Kasumi-1 (cell line): ENCODE data around the gene PLGLB1.
"Not testable (repeated sequence)": the region's sequence is repeated elsewhere in the genome, so short reads cannot be mapped to it uniquely, and the experiment has no call there.

ENCODE experiments used
- DNase-seq, 2 experiments: peaks; one replicate each; lab custom pipeline; 2025; lab: John Stamatoyannopoulos, UW

PLGLB1 gene

DNA sequence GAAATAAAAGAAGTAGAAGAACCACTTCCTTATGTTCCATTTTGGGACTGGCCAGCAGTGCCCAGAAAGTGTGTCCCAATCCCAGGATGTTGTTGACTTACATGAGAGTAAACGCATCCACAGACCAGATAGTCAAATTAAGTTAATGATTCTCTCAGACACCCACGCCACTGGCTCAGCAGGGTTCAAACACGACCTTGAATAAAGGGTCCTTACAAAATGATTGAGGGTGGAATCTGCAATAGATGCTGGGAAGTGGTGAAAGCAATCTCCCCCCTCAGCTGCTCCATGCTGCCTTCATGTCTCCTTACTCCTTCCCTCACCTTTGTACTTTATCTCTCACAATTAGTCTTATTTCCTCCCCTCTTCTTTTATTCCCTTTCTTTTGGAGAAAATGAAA, at the start of gene PLGLB1:
PLGLB1 (minus strand) TSS at position 101 of the 400 bp plus-strand sequence; CDS start at position 40, 61 bp downstream.
- not testable (repeated sequence) for DNase-seq

- not testable (repeated sequence) for DNase-seq
Observed at GRCh38 chr2:87064305-87064704, 42.7 kb upstream of the PLGLB1 start.

- not testable (repeated sequence) for DNase-seq
Observed at GRCh38 chr2:87063431-87063830, 41.8 kb upstream of the PLGLB1 start.

DNA sequence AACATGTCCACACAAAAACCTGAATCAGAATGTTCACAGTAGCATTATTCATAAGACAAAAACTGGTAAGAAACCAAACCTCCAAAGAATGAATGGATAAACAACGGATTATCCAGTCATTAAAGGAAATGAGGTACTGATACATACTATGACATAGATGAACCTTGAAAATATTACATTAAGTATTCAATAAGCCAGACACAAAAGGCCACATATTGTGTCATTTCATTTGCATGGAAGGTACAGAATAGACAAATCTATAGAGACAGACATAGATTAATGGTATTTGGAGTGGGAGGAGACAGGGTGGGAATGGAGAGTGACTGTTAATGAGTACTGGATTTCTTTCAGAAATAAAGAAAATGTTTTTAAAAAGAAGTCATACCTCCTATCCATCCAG, 39.9 kb upstream of the PLGLB1 start:
- DNase-seq = not testable (repeated sequence)

GRCh38 chr2:87057606-87058005, 36.0 kb upstream of the PLGLB1 start:
- DNase-seq = not testable (repeated sequence)

- not testable (repeated sequence) for DNase-seq
Observed at GRCh38 chr2:87056843-87057242, 35.2 kb upstream of the PLGLB1 start.

DNA sequence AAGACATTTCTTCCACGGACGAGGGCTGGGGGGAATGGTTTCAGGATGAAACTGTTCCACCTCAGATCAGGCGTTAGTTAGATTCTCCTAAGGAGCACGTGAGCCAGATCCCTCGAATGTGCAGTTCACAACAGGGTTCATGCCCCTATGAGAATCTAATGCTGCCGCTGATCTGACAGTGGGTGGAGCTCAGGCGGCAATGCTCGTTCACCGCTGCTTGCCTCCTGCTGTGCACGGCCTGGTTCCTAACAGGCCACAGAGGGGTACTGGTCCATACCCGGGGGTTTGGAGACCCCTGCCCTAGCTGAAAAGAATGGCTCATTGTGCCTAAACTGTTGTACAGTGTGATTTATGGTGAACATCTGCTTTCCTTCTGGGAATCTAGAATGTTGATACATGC, 34.8 kb upstream of the PLGLB1 start:
- not testable (repeated sequence) for DNase-seq

GRCh38 chr2:87054375-87054774, 32.7 kb upstream of the PLGLB1 start:
- not testable (repeated sequence) for DNase-seq

DNA sequence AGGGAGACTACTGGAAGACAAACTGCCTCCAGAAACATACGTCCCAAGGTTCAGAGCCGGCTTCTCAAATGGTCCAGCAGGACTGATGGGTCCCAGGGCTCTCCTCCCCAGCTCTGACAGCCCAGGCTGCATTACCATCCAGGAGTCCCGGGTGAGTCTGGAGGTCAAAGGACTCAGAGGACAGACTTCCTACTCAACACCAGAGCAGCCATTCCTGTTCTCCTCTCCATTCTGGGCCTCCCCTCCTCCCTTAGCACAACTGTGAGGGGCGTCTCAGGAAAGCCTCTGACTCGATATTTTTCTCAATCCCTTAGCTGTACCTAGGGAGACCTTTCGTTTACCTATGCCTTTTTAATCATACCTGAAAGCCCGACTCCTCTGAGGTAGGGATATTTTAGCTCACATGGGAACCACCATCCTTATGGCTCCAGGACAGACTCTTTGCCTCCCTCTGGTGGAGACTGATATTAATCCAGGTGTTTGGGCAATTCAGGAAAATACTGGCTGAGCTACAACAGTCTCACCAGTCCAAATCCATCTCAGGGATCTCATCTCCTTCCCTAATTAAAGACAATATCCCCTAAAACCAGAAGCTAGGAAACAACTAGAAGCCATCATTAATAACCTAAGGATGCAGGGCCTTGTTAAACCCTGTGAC, 19.8 kb upstream of the PLGLB1 start:
- DNase-seq = not testable (repeated sequence)

GRCh38 chr2:87028607-87029006, 7.0 kb upstream of the PLGLB1 start:
- not testable (repeated sequence) for DNase-seq

DNA sequence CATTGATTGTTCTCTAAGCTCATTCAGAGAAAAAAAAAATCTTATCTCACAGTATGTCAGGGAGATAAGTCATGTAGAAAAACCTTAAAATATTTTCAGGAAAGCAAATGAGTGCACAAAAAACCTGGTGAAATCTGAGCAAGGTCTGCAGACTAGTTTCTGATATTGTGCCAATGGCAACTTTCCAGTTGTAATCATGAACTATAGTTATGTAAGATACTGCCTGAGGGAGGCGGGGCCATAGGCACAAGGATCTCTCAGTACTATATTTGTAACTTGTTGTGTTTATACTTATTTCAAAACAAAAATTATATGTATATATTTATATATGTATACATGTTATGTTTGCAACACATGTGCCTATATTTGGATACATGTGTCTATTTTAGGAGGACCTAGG, 5.2 kb upstream of the PLGLB1 start:
- not testable (repeated sequence) for DNase-seq

- not testable (repeated sequence) for DNase-seq
Observed at GRCh38 chr2:87025927-87026326, 4.3 kb upstream of the PLGLB1 start.

GRCh38 chr2:87023988-87024615, 2.5 kb upstream of the PLGLB1 start:
- not testable (repeated sequence) for DNase-seq

GRCh38 chr2:87021043-87021442, 601 bp downstream of the PLGLB1 start:
- not testable (repeated sequence) for DNase-seq

GRCh38 chr2:87019053-87019452, 2.6 kb downstream of the PLGLB1 start:
- DNase-seq = not testable (repeated sequence)

GRCh38 chr2:87014489-87015169, 7.0 kb downstream of the PLGLB1 start:
- not testable (repeated sequence) for DNase-seq

DNA sequence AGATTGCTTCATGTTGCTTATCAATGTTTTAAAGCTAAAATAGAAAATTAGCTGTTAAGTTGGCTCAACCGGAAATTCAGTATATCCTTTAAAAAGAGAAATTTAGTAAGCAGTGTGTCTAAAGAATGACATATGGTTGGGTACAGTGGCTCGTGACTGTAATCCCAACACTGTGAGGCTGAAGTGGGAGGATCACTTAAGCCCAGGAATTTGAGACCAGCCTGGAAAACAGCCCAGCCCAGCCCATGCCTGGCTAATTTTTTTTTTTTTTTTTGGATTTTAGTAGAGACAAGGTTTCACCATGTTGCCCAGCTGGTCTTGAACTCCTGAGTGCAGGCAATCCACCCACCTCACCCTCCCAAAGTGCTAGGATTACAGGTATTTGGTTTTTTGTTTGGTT, 17.2 kb downstream of the PLGLB1 start:
- DNase-seq = not testable (repeated sequence)
